ENCODE data around the gene DIDO1.

DNA sequence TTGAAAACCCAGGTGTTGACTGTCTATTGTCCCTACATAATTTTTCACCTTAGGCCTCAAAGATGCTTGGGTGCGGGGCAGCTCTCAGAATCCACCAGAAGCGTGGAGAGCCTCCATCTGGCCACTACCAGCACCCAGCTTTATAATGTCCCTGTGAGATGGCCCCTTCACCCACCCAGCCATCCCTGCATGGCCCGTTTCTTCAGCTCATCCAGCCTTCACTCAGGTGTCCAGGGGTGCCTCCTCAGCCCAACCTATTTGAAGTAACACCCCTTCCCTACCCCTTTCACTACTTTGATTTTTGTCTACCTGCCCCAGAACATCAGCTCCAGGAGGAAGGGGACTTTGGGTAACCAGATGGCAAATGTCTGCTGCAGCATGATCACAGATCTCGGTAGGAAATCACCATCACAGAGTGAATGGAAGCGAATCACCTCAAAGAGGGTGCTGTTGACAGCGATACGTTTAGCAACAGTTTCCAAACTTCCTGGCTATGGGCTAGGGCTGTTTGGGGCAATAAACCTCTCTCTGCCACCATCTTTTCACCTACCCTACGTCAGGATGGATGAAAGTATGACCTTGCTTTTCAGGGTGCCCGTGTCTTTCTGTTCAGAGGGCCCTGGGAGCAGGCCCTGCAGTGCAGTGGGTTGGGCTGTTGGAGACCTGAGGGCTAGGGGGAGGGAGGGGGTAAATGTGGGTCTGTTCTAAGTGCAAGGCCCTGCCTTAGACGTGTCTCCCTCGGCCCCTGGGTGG is 25.0 kb upstream of the DIDO1 start:
- TF ChIP-seq, protein P1, sequence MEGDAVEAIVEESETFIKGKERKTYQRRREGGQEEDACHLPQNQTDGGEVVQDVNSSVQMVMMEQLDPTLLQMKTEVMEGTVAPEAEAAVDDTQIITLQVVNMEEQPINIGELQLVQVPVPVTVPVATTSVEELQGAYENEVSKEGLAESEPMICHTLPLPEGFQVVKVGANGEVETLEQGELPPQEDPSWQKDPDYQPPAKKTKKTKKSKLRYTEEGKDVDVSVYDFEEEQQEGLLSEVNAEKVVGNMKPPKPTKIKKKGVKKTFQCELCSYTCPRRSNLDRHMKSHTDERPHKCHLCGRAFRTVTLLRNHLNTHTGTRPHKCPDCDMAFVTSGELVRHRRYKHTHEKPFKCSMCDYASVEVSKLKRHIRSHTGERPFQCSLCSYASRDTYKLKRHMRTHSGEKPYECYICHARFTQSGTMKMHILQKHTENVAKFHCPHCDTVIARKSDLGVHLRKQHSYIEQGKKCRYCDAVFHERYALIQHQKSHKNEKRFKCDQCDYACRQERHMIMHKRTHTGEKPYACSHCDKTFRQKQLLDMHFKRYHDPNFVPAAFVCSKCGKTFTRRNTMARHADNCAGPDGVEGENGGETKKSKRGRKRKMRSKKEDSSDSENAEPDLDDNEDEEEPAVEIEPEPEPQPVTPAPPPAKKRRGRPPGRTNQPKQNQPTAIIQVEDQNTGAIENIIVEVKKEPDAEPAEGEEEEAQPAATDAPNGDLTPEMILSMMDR (IDR thresholded peaks at IDR 0.05; ENCODE audit: low read length): no peak
- TF ChIP-seq EZH2 (optimal IDR thresholded peaks at IDR 0.05; ENCODE audit: low read depth, low read length): no peak
